A549 treated with Mapracorat at 1 μM for 4 hours (cell line): ENCODE measurements around the gene TMEM164. TPM values are rescaled to one million over a fixed set of nuclear protein-coding genes. Genes with fewer than 3 reads are reported as not detected.

Source experiments
- total RNA-seq: library from RNA; stranded (reverse); fragments of 200-300 nt; extraction: Qiagen RNA extraction; gene quantifications from 5 replicates; pipeline ENCODE4 v1.2.3, GENCODE V29; 2022

TMEM164 gene
- 70.6 to 85.3 TPM (median 79.4 TPM) in 5 replicates for total RNA-seq

DNA sequence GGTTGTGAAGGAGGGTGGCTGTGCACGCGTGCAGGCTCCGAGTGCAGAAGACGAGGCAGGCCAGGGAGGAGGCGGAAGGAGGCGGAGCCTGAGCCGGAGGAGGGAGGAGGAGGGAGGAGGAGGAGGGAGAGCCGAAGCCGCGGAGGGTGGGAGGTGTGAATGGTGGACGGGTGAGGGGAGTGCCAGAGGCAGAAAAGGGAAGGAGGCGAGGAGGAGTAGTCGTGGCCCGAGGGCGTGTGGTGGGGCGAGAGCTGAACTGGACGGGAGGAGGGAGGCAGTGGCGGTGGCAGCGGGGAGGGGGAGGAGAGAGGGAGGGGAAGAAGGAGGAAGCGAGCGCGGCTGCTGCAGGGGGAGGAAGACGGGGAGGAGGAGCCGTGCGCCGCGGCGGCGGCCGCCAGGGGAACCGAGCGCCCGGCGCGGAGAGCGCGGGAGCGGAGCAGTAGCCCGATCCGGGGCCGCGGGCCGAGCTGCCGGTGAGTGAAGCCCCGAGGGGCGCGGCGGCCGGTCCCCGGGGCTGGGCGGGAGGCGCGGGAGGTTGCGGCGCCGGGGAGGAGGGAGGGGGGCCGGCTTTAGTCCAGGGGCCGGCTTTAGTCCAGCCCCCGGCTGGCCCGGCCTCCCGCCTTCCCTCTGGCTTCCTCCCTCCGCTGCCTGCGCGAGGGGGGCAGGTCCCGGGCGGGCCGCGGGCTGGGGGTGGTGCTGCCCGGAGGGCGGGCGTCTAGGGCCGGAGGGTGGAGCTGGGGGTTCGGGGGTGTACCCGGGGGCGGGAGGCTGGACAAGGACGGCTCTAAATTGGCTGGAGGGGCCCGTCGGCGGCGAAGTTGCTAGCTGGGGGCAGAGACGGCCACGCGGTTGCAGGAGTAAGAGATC lies at the start of gene TMEM164:
TMEM164 (plus strand) TSS at position 815 of the 867 bp plus-strand sequence. CDS start 661 bp downstream, outside the sequence.

